ENCODE data around the gene STRN. TPM values are rescaled to one million over a fixed set of nuclear protein-coding genes. Genes with fewer than 3 reads are reported as not detected.

Gene STRN
- total RNA-seq, 1 experiment from 2014 or later = 18.8 TPM

DNA sequence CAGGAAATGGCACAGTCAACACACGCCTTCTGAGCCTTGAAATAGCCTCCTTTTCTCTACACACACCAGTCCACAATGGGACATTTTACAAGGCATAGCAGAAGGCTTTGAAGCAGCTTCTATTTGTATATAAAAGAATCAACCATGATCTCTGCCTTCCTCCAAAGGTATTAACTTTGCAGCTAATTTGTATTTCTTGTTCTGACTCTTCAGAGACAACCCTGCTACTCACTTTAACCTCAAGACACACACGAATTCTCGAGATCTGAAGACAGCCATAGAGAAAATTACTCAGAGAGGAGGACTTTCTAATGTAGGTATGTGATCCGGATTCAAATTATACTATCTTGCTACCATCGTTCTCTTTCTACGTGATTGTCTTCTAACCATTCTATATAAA is 165.2 kb downstream of the STRN start:
- Histone ChIP-seq H3K36me3 (no peaks in the 10 kb centered on the region), H3K9me3 (replicated peaks) (no peaks in the 10 kb centered on the region), H3K27me3 (replicated peaks) (peaks cover 2% of the 10 kb centered on the region; the same call in 1 of the 2 replicates), H3K4me3 (no peak overlapping the region), H3K4me1 (replicated peaks) (no peaks in the 10 kb centered on the region), H3K27ac (no peak overlapping the region)
- DNase-seq (ENCODE audit: low read depth in 1 of 2, low spot score in 2 of 2) = no peak

DNA sequence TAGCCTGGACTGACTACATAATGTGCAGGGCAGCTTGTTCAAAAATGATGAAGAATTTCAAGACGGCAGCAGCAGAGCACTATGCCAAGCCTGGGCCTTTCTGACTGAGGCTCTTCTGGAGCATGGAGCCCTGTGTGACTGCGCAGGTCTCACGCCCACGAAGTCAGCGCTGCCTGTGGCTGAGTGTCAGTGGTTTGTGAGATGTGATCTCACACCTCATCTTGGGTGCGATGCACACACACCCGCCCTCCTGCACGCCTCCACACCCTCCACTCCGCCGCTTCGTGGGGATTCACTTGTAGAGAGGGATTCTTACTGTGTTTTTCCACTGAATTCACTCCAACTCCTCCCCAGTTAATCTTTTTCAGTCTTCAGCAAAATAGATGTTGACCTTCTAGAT is 166.0 kb downstream of the STRN start:
- peaks cover 2% of the 10 kb centered on the region; the same call in 1 of the 2 replicates for H3K27me3 ChIP-seq (replicated peaks)
- H3K4me3 ChIP-seq = no peak overlapping the region
- no peaks in the 10 kb centered on the region for H3K36me3 ChIP-seq
- H3K4me1 ChIP-seq (replicated peaks) = no peaks in the 10 kb centered on the region
- DNase-seq (ENCODE audit: low read depth in 1 of 2, low spot score in 2 of 2) = no peak
- H3K9me3 ChIP-seq (replicated peaks) = no peaks in the 10 kb centered on the region
- no peak overlapping the region for H3K27ac ChIP-seq

GRCh38 chr2:36798724-36799123 is 167.6 kb downstream of the STRN start:
- Histone ChIP-seq H3K9me3 (replicated peaks) (no peaks in the 10 kb centered on the region), H3K4me3 (no peak overlapping the region), H3K36me3 (no peaks in the 10 kb centered on the region), H3K27ac (no peak overlapping the region), H3K27me3 (replicated peaks) (peaks cover 11% of the 10 kb centered on the region), H3K4me1 (replicated peaks) (no peaks in the 10 kb centered on the region)
- DNase-seq (ENCODE audit: low read depth in 1 of 2, low spot score in 2 of 2) = no peak

DNA sequence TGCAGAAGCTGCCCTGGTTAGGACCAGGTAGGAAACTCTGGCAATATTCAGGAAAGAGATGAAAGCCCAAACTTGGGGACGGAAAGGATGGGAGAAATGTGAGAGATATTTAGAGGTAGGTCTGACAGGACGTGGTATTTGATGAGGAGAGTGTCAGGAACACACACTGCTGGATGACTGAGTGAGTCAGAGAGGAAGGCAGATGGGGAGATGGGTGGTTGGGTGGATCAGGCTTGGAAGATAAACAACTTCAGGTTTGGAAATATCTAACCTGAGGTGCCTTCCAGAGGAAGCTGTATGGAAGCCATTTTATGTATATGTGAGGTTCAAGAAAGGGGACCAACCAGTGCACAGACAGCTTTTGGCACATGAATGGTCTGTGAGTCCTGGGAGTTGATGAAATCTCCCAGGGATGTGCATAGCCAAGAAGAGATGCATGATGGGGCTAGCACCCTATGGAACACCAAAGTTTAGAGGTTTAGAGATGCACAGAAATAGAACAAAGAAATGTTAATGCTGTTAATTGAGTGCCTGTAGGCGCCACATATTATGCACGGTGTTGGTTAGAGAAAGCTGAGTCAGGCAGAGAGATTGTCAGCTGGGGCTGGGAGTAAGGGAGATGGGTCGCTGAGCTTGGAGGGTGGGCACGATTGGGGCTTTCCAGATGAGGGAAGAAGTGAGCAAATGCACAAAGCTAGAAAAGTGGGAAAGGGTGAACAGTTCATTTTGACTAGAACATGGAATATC is 168.8 kb downstream of the STRN start:
- no peaks in the 10 kb centered on the region for H3K4me1 ChIP-seq (replicated peaks)
- H3K4me3 ChIP-seq = no peak overlapping the region
- H3K27ac ChIP-seq = no peak overlapping the region
- DNase-seq (ENCODE audit: low read depth in 1 of 2, low spot score in 2 of 2) = no peak
- H3K9me3 ChIP-seq (replicated peaks) = no peaks in the 10 kb centered on the region
- H3K27me3 ChIP-seq (replicated peaks) = peaks cover 11% of the 10 kb centered on the region
- no peaks in the 10 kb centered on the region for H3K36me3 ChIP-seq

Other genes starting within 250 kb of the STRN start
- gene HEATR5B, start 117.8 kb upstream of the STRN start, total RNA-seq (2014; rRNA removed; shearing (Covaris generic)) = 7.1 and 14.6 TPM in 2 replicates
- 15.5 and 24.2 TPM in 2 replicates for gene GPATCH11, start 118.0 kb upstream of the STRN start, total RNA-seq (2014; rRNA removed; shearing (Covaris generic))
- gene EIF2AK2, start 190.4 kb upstream of the STRN start, total RNA-seq (2014; rRNA removed; shearing (Covaris generic)) = 14.0 and 29.4 TPM in 2 replicates
- 0.63 TPM in 1 of 2 replicates, not detected in the other for gene SULT6B1, start 222.1 kb upstream of the STRN start, total RNA-seq (2014; rRNA removed; shearing (Covaris generic))
- gene CEBPZOS, start 230.0 kb upstream of the STRN start, total RNA-seq (2014; rRNA removed; shearing (Covaris generic)) = 30.8 and 32.6 TPM in 2 replicates

Measured in SJSA1 (cell line).